GM18867 (cell line): ENCODE results near the gene RNF217.
"Not testable (repeated sequence)": the region's sequence is repeated elsewhere in the genome, so short reads cannot be mapped to it uniquely, and the experiment has no call there.

Experiments used
- ATAC-seq: cut with Tn5 transposase; IDR thresholded peaks from one replicate; pipeline ENCODE4 v1.9.1; 2021; ENCODE audit warnings: mild to moderate bottlenecking, moderate library complexity; ENCODE audit not compliant: unreplicated experiment

RNF217 gene

DNA sequence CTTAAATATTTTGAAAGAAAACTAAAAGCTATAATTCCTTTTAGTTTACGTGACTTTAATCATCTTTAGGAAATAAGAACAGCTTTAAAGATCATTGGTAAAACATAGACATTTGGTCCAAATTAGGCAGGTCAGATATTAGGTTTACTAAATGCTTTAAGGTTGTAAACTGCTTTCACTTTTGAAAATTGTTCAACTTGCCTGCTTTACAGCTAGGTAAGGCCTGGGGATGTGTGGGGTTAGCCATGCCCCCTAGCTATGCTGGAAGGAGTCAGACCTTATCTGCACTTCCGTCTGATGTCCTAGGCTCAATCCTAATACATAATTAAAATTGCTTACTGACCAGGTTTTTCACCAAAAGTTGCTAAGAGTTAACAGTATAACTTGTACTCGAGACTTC lies 160.8 kb downstream of the RNF217 start:
- no peak for ATAC-seq

DNA sequence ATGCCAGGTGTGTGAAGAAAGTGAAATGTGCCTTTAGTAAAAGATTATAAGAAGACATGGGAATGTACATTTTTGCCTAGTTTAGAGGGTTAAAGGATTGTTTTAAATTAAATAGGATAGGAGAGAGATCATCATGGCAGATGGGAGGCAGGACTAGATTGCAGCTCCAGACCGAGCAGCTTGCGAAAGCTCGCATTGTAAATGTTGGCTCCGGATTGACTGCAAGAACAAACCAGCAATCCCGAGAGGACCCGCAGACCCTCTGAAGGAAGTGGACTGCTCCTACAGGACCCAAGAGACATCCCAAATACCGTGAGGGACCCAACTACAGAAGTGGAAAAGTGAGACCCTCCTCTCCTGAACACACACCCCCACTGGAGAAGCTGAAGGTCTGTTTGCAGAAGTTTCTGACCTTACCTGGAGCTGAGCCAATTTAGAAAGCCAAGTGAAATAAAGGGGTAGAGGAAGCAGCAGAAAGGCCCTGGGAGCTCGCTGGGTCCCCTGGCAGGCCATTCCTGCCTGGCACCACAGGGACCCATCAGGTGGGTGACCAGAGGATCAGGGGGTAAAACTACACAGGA lies 161.3 kb downstream of the RNF217 start:
- no peak for ATAC-seq

DNA sequence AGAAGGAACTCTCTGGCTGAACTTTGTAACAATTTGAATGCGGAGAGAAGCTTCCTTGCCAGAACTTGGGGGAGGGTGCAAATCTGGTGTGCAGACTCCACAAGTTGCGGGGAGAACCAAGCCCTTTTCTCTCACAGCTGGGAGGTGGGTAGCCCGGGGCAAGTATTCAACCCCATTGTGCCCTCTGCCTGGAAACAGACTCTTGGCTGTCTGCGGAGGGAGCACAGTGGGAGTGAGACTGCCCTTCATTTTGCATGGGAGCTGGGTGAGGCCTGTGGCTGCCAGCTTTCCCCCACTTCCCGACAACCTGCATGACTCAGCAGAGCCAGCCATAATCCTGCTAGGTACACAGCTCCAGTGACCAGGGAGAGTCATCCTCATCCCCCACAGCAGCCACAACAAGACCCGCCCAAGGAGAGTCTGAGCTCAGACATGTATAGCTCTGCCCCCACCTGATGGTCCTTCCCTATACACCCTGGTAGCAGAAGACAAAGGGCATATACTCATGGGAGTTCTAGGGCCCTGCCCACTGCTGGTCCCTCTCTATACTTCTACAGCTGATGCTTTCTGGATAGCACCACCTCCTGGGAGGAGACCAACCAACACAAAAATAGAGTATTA lies 161.9 kb downstream of the RNF217 start:
- ATAC-seq: no peak

DNA sequence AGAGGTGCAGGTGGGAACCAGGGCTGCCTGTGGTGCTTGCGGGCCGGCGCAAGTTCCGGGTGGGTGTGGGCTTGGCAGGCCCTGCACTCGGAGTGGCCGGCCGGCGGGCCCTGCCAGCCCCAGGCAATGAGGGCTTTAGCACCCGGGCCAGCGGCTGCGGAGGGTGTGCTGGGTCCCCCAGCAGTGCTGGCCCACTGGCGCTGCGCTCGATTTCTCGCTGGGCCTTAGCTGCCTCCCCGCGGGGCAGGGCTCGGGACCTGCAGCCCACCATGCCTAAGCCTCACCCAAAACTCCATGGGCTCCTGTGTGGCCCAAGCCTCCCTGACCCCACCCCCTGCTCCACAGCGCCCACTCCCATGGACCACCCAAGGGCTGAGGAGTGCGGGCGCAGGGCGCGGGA lies 163.6 kb downstream of the RNF217 start:
- not testable (repeated sequence) for ATAC-seq

DNA sequence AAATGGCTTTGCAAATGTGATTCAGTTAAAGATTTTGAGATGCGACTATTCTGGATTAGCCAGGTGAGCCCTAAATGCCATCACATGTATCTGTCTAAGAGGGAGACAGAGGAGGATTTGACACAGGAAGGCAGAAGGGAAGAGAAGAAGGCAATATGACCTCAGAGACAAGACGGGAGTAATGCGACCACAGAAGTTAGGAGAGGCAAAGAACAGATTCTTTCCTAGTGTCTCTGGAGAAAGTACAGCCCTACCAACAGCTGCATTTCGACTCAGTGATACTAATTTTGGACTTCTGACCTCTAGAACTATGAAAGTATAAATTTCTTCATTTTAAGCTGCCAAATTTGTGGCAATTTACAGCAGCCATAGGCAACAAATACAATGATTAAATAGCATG lies 167.1 kb downstream of the RNF217 start:
- no peak for ATAC-seq

DNA sequence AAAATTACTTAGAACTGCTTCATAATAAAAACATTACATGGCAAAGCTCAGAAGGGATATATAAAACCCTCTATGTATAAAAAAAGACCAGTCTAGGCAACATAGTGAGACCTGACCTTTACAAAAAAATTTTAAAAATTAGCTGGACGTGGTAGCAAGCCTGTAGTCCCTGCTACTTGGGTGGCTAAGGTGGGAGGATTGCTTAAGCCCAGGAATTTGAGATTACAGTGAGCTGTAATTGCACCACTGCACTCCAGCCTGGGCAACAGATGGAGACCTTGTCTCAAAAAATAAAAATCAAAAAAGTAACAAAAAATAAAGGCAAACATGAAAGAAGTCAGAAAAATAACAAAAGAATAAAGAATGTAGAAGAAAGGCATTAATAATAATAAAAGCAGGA lies 169.8 kb downstream of the RNF217 start:
- no peak for ATAC-seq

DNA sequence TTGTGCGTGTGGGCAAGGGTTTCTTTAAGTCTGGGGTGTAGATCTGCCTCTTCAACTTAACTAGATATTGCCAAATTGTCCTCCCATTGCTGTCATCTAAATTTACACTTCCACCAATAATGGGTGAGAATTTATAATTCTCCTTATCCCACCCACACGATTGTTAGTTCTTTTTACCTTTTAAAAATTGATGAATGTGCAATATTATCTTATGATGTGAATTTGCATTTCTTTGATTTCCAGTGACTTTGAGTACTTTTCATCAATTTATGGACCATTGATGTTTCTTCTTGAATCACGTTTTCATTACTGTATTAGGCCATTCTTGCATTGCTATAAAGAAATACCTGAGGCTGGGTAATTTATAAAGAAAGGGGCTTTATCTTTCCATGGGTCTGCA lies 174.1 kb downstream of the RNF217 start:
- ATAC-seq: no peak

DNA sequence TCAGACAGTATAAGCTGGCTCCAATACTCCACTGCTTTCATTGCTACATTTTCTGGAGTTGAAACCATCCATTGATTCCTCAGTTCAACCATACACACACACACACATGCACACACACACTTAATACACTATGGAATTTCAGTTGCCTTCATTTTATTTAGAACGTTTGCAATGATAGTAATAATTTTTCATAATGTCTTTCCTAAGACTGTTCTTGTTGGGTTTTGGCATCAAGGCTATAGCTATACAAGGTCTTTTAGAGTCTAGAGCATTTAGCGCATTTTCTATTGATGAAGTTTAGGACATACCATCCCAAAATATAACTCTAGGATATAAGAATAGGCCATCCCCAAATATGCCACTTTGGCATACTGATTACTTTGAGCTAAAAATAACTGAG lies 175.8 kb downstream of the RNF217 start:
- ATAC-seq: no peak

DNA sequence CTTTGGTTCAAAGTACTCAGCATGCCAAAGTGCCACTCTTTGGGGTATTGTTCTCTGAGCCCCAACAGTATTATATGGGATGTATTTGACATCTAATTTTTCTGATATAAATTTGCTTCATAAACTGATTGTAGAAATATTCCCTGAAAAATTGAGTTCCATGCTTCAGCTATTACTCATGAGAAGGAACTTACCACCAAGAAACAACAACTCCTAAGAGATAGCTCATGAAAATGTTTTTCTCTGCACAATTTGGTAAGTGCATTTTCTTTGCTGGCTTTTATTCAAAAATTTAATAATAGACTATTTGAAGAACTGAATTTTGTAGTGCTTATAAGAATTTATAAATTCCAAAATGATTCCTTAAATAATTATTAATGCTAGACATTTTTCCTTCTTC lies 178.6 kb downstream of the RNF217 start:
- ATAC-seq: no peak
